GM21576 (cell line): ENCODE measurements around the gene MOSPD3.
"Not testable (repeated sequence)": the region's sequence is repeated elsewhere in the genome, so short reads cannot be mapped to it uniquely, and the experiment has no call there.

ENCODE experiments used
- ATAC-seq: cut with Tn5 transposase; IDR thresholded peaks from one replicate; pipeline ENCODE4 v1.9.1; 2021; ENCODE audit warnings: mild to moderate bottlenecking, moderate library complexity; ENCODE audit not compliant: unreplicated experiment

MOSPD3 gene

DNA sequence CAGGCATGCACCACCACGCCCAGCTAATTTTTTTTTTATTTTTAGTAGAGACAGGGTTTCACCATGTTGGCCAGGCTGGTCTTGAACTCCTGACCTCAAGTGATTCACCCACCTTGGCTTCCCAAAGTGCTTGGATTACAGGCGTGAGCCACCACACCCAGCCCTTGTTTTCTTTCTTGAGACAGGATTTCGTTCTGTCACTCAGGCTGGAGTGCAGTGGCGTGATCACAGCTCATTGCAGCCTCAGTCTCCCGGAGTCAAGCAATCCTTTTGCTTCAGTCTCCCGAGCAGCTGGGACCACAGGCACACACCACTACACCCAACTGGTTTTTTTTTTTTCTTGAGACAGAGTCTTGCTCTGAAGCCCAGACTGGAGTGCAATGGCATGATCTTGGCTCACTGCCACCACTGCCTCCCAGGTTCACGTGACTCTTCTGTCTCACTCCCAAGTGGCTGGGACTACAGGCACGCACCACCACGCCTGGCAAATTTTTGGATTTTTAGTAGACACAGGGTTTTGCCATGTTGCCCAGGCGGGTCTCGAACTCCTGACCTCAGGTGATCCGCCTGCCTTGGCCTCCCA, 49.9 kb downstream of the MOSPD3 start:
- not testable (repeated sequence) for ATAC-seq
